HG03108 (cell line): ENCODE data around the gene ABCC12.
"Not testable (repeated sequence)": the region's sequence is repeated elsewhere in the genome, so short reads cannot be mapped to it uniquely, and the experiment has no call there.

ENCODE experiments used
- ATAC-seq: cut with Tn5 transposase; IDR thresholded peaks from one replicate; pipeline ENCODE4 v1.9.1; 2021; ENCODE audit warnings: moderate library complexity; ENCODE audit not compliant: unreplicated experiment

ABCC12 gene

GRCh38 chr16:48155926-48156789 lies at the start of gene ABCC12:
Gene ABCC12 (minus strand): TSS chr16:48155993. CDS start chr16:48146424, 9,569 bp downstream.
- no peak for ATAC-seq

- ATAC-seq: no peak
These were observed 49.0 kb upstream of the ABCC12 start for GRCh38 chr16:48204825-48205151.

GRCh38 chr16:48203974-48204824 lies 48.4 kb upstream of the ABCC12 start:
- no peak for ATAC-seq

GRCh38 chr16:48201515-48202201 lies 45.9 kb upstream of the ABCC12 start:
- ATAC-seq: no peak

- no peak for ATAC-seq
These were observed 41.5 kb upstream of the ABCC12 start for GRCh38 chr16:48197294-48197693.

- no peak for ATAC-seq
These were observed 39.2 kb upstream of the ABCC12 start for GRCh38 chr16:48194828-48195556.

GRCh38 chr16:48193846-48194245 lies 38.1 kb upstream of the ABCC12 start:
- ATAC-seq: no peak

GRCh38 chr16:48188449-48189102 lies 32.8 kb upstream of the ABCC12 start:
- ATAC-seq: peak; percentile 85

GRCh38 chr16:48187779-48188178 lies 32.0 kb upstream of the ABCC12 start:
- ATAC-seq: no peak

GRCh38 chr16:48184681-48185080 lies 28.9 kb upstream of the ABCC12 start:
- ATAC-seq: no peak

- ATAC-seq: no peak
These were observed 27.3 kb upstream of the ABCC12 start for GRCh38 chr16:48182979-48183537.

- ATAC-seq: not testable (repeated sequence)
These were observed 26.1 kb upstream of the ABCC12 start for GRCh38 chr16:48181746-48182520.

- no peak for ATAC-seq
These were observed 25.2 kb upstream of the ABCC12 start for GRCh38 chr16:48180868-48181480.

GRCh38 chr16:48176635-48177408 lies 21.0 kb upstream of the ABCC12 start:
- no peak for ATAC-seq

GRCh38 chr16:48173889-48174288 lies 18.1 kb upstream of the ABCC12 start:
- ATAC-seq: no peak

- no peak for ATAC-seq
These were observed 16.9 kb upstream of the ABCC12 start for GRCh38 chr16:48172682-48173081.

- no peak for ATAC-seq
These were observed 14.1 kb upstream of the ABCC12 start for GRCh38 chr16:48169896-48170295.

GRCh38 chr16:48168075-48168474 lies 12.3 kb upstream of the ABCC12 start:
- ATAC-seq: no peak
